CD4-positive, alpha-beta T cell treated with Interleukin-15 for 4 hours (primary cell): ENCODE measurements around the gene LMAN2.
"Not testable (repeated sequence)": the region's sequence is repeated elsewhere in the genome, so short reads cannot be mapped to it uniquely, and the experiment has no call there.

Experiments used
- DNase-seq: peaks from one replicate; pipeline ENCODE4 v3.0.0-alpha.2; 2020; ENCODE audit warnings: low spot score

The LMAN2 gene

GRCh38 chr5:177364159-177364962, 12.9 kb upstream of the LMAN2 start:
- DNase-seq = no peak

- DNase-seq = no peak
Measured at GRCh38 chr5:177363565-177363964, 12.1 kb upstream of the LMAN2 start.

- peak; percentile 80 for DNase-seq
Measured at GRCh38 chr5:177362610-177363507, 11.4 kb upstream of the LMAN2 start.

GRCh38 chr5:177362292-177362609, 10.8 kb upstream of the LMAN2 start:
- DNase-seq = no peak

GRCh38 chr5:177361418-177362291, 10.2 kb upstream of the LMAN2 start:
- no peak for DNase-seq

- DNase-seq = not testable (repeated sequence)
Measured at GRCh38 chr5:177360740-177361139, 9.3 kb upstream of the LMAN2 start.

GRCh38 chr5:177359860-177360259, 8.4 kb upstream of the LMAN2 start:
- no peak for DNase-seq

- no peak for DNase-seq
Measured at GRCh38 chr5:177359451-177359851, 8.0 kb upstream of the LMAN2 start.

- DNase-seq = no peak
Measured at GRCh38 chr5:177358370-177358819, 6.9 kb upstream of the LMAN2 start.

- peak; percentile 84 for DNase-seq
Measured at GRCh38 chr5:177357459-177358351, 6.2 kb upstream of the LMAN2 start, which contains the start of gene RGS14. Gene RGS14, plus strand, starts transcription at chr5:177357924. Its CDS starts 101 bp downstream, at chr5:177358025.

- no peak for DNase-seq
Measured at GRCh38 chr5:177357146-177357458, 5.6 kb upstream of the LMAN2 start.

- DNase-seq = no peak
Measured at GRCh38 chr5:177356746-177357145, 5.3 kb upstream of the LMAN2 start.

GRCh38 chr5:177355868-177356168, 4.3 kb upstream of the LMAN2 start:
- DNase-seq = no peak

- no peak for DNase-seq
Measured at GRCh38 chr5:177355162-177355867, 3.8 kb upstream of the LMAN2 start.

- no peak for DNase-seq
Measured at GRCh38 chr5:177354711-177355110, 3.2 kb upstream of the LMAN2 start.

GRCh38 chr5:177354256-177354655, 2.8 kb upstream of the LMAN2 start:
- DNase-seq = no peak

GRCh38 chr5:177353093-177353492, 1.6 kb upstream of the LMAN2 start:
- DNase-seq = no peak

- no peak for DNase-seq
Measured at GRCh38 chr5:177350776-177351391, 584 bp downstream of the LMAN2 start.

- no peak for DNase-seq
Measured at GRCh38 chr5:177349762-177350161, 1.7 kb downstream of the LMAN2 start.

GRCh38 chr5:177349362-177349647, 2.2 kb downstream of the LMAN2 start:
- DNase-seq = no peak

- DNase-seq = no peak
Measured at GRCh38 chr5:177347699-177348098, 3.8 kb downstream of the LMAN2 start.
